Colonic mucosa (tissue), 4 donors: ENCODE data around the gene SLC27A5. TPM values are rescaled to one million over a fixed set of nuclear protein-coding genes. Genes with fewer than 3 reads are reported as not detected.
"Not testable (repeated sequence)": the region's sequence is repeated elsewhere in the genome, so short reads cannot be mapped to it uniquely, and the experiment has no call there.

Experiments
- DNase-seq: peaks from one replicate; pipeline ENCODE4 v3.0.0-alpha.2; 2020
- H3K27ac ChIP-seq: fragments of 200-600 bp; one replicate; pipeline ENCODE4 v1.8.0; 2021
- H3K27me3 ChIP-seq: fragments of 200-600 bp; one replicate; pipeline ENCODE4 v1.8.0; 2021
- H3K36me3 ChIP-seq: fragments of 200-600 bp; one replicate; pipeline ENCODE4 v1.8.0; 2021
- H3K4me1 ChIP-seq: fragments of 200-600 bp; one replicate; pipeline ENCODE4 v1.8.0; 2021; ENCODE audit warnings: mild to moderate bottlenecking
- H3K4me3 ChIP-seq: fragments of 200-600 bp; one replicate; pipeline ENCODE4 v1.8.0; 2021
- H3K9ac ChIP-seq, 2 donors: one replicate each; pipeline ENCODE4 v1.7.0; 2013; ENCODE audit warnings: control low read depth in 2 of 2, low read depth in 2 of 2, low read length in 2 of 2
- H3K9me3 ChIP-seq: fragments of 200-600 bp; one replicate; pipeline ENCODE4 v1.8.0; 2021
- CTCF ChIP-seq: fragments of 200-600 bp; IDR thresholded peaks from one replicate; pipeline ENCODE4 v1.8.0; 2022; ENCODE audit warnings: antibody characterized with exemption, mild to moderate bottlenecking
- intact Hi-C: fragments of 100-400 bp; cut with DNase I; formaldehyde crosslinking; loops from one replicate; pipeline ENCODE4 v1.14.1; 2022
- total RNA-seq, 2 donors: library from RNA; stranded (reverse); fragmentation: NEBNext Ultra II Directional in 1 of 2; extraction: Animal tissue kit (Norgen Biotek cat#: 25700) in 1 of 2; gene quantifications; one replicate each; pipeline ENCODE4 v1.2.1, GENCODE V29; 2021
- donor health status: healthy.
- donor health status: DM: no; HTN: no; CAD: no.
- donor health status: DM: no; HTN: no; CAD: no.

Gene SLC27A5
- total RNA-seq, 2 donors from 2014 or later = 3.7 to 8.7 TPM

DNA sequence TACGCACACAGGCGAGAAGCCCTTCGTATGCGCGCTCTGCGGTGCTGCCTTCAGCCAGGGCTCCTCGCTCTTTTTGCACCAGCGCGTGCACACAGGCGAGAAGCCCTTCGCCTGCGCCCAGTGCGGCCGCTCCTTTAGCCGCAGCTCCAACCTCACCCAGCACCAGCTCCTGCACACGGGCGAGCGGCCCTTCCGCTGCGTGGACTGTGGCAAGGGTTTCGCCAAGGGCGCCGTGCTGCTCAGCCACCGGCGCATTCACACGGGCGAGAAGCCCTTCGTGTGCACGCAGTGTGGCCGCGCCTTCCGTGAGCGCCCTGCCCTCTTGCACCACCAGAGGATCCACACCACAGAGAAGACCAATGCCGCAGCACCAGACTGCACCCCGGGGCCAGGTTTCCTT, 55.7 kb downstream of the SLC27A5 start:
- H3K9me3 ChIP-seq = no peaks in the 10 kb centered on the region
- intact Hi-C loops = no loop called here
- H3K4me1 ChIP-seq = no peaks in the 10 kb centered on the region
- H3K27me3 ChIP-seq = no peaks in the 10 kb centered on the region
- H3K27ac ChIP-seq = no peak overlapping the region
- H3K4me3 ChIP-seq = no peak overlapping the region
- no peaks in the 10 kb centered on the region for H3K36me3 ChIP-seq
- TF ChIP-seq CTCF = no peak
- no peak overlapping the region for H3K9ac ChIP-seq
- no peak for DNase-seq

GRCh38 chr19:58455306-58455705, 56.5 kb downstream of the SLC27A5 start:
- no peak overlapping the region for H3K4me3 ChIP-seq
- H3K27ac ChIP-seq = no peak overlapping the region
- no peak for DNase-seq
- intact Hi-C loops = no loop called here
- no peaks in the 10 kb centered on the region for H3K27me3 ChIP-seq
- peaks cover 6% of the 10 kb centered on the region for H3K4me1 ChIP-seq
- no peak for TF ChIP-seq CTCF
- H3K36me3 ChIP-seq = no peaks in the 10 kb centered on the region
- no peak overlapping the region for H3K9ac ChIP-seq
- H3K9me3 ChIP-seq = no peaks in the 10 kb centered on the region

GRCh38 chr19:58453743-58454142, 58.0 kb downstream of the SLC27A5 start:
- Histone ChIP-seq H3K27me3 (no peaks in the 10 kb centered on the region), H3K4me3 (no peak overlapping the region), H3K9me3 (no peaks in the 10 kb centered on the region), H3K9ac (peak overlapping the region in 1 of 2 donors; percentile 24), H3K27ac (no peak overlapping the region), H3K36me3 (no peaks in the 10 kb centered on the region), H3K4me1 (peaks cover 6% of the 10 kb centered on the region)
- intact Hi-C loops = no loop called here
- no peak for DNase-seq
- no peak for TF ChIP-seq CTCF

DNA sequence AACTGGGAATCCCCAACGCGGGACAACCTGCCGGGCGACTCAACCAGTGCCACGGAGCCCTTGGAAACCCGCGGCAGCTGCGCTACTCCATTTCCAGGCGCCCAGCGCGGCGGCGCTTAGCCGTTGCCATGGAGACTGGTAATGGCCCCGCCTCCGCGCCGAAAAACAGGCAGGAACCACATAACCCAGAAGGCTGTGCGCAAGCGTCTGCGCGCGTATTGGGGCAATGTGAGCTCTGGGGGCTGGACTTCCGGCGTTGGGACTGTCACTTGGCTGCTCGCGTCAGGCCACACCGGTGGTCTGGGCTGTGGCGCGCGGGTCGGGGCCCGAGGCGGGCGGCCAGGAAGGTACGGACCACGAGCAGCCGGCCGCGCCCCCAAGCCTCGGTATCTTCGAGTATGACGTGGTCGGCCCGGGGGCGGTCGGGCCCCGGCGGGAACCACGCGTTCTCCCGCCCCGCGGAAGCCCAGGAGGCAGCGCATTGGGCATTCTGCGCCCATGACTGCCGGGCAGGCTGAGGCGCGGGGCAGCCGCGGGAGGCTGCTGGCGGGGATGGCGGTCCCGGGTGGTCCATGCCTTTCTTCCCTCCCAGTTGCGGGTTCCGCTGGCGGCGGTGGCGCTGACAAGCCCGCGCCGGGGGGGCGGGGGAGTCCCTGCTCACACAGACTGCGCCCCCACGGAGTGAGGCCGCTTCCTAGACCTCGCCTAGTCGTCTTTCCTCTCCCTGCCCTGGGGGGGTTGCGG, 60.3 kb downstream of the SLC27A5 start, which contains the start of gene ZNF324B:
Gene ZNF324B, plus strand, starts transcription at position 265 of the 744 bp plus-strand sequence. CDS start 2,080 bp downstream, outside the sequence.
- Histone ChIP-seq H3K9me3 (no peaks in the 10 kb centered on the region), H3K4me3 (peak within 1 kb of the TSS; percentile 74), H3K4me1 (peaks cover 6% of the 10 kb centered on the region), H3K27me3 (no peaks in the 10 kb centered on the region), H3K27ac (no peak within 1 kb of the TSS), H3K36me3 (no peaks in the 10 kb centered on the region), H3K9ac (peak within 1 kb of the TSS; percentile 72 to 74)
- DNase-seq = peak; percentile 97
- intact Hi-C loops = no loop called here
- no peak for TF ChIP-seq CTCF

DNA sequence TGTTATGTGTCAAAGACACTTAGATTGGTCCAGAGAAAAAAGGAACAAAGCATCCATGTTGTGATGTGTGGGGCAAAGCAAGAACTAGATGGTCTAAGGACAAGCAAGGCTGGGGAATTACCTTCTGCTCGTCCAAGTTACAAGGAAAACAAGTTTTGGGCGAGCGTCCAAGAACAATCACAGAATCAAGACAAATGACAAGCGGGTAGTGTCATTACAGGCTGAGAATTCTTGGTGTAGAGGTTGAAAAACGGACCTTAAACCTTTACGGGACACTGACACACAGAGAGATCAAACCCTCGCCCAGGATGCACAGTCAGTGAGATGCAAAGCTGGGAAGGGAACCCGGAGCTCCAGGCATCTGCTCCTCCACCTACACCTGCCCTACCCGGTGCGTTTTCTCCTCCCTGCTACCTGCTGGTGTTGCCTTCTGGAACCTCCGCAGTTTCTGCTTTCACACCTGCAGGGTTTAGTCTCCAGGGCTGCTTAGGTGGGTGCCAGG, 60.9 kb downstream of the SLC27A5 start:
- intact Hi-C loops = no loop called here
- TF ChIP-seq CTCF = no peak
- peak overlapping the region; percentile 74 for H3K4me3 ChIP-seq
- H3K4me1 ChIP-seq = peaks cover 6% of the 10 kb centered on the region
- H3K9me3 ChIP-seq = no peaks in the 10 kb centered on the region
- H3K36me3 ChIP-seq = no peaks in the 10 kb centered on the region
- H3K27ac ChIP-seq = no peak overlapping the region
- peak; percentile 68 for DNase-seq
- H3K9ac ChIP-seq = peak overlapping the region in 1 of 2 donors; percentile 72
- no peaks in the 10 kb centered on the region for H3K27me3 ChIP-seq

- H3K9me3 ChIP-seq, H3K27me3 ChIP-seq, H3K36me3 ChIP-seq, DNase-seq, intact Hi-C loops, H3K4me3 ChIP-seq, H3K4me1 ChIP-seq, H3K27ac ChIP-seq, H3K9ac ChIP-seq: not testable (repeated sequence)
These were observed 61.8 kb downstream of the SLC27A5 start for GRCh38 chr19:58449980-58450379.

GRCh38 chr19:58448860-58449259, 62.9 kb downstream of the SLC27A5 start:
- H3K9me3 ChIP-seq, H3K27ac ChIP-seq, H3K4me1 ChIP-seq, DNase-seq, H3K36me3 ChIP-seq, H3K27me3 ChIP-seq, H3K4me3 ChIP-seq, H3K9ac ChIP-seq, intact Hi-C loops: not testable (repeated sequence)
